ENCODE results near the gene EFCC1.

The EFCC1 gene

DNA sequence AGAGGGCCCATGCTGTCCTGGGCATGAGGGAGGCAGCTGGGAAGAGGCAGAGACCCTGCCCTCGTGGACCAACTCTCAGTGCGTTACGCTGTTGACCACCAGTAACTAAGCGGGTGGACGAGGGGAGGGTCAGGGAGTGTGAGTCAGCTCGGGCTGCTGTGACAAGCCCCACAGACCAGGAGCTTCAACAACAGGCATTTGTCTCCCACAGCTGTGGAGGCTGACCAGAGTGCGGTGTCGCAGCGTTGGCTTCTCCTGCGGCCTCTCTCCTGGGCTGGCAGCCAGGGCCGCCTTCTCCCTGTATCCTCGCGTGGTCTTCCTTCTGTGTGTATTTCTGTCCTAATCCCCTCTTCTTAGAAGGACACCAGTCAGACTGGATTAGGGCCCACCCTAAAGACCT is 13.0 kb downstream of the EFCC1 start:
- Histone ChIP-seq H3K4me3 (no peak overlapping the region), H4K20me1 (no peaks in the 10 kb centered on the region), H3K9ac (no peak overlapping the region), H3K9me3 (no peaks in the 10 kb centered on the region), H3K27ac (0 out of 2 replicates have a peak overlapping the region, but pooled peaks have one; percentile 82), H3K4me2 (peak overlapping the region; percentile 95; the same call in 1 of the 2 replicates), H3K27me3 (no peaks in the 10 kb centered on the region), H3K36me3 (no peaks in the 10 kb centered on the region), H3K4me1 (peaks cover 62% of the 10 kb centered on the region)
- TF ChIP-seq Cebpa-rat (IDR thresholded peaks at IDR 0.05): no peak

DNA sequence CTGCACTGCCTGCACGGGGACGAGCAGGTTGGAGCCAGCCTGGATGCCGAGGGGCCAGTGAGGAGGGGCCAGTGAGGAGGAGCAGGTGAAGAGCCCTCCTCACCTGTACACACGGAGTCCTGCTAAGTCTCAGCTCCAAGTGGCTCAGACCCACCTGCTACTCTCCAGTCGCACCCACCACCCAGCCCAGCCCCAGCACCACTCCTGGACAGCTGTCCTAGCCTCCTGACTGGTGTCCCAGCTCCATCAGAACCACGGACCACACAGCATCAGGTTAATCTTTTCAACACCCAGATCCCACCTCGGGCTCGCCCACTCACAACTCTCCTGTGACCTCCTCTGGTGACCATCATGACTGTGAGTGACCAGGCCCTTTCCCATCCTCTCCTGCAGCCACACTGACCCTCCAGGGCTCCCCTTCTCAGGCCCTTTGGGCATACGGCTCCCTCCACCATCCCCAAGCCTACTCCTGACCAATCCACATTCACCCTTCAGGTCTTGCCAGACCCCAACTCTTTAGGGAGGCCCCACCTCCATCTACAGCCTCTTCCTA is 13.8 kb downstream of the EFCC1 start:
- no peaks in the 10 kb centered on the region for H3K27me3 ChIP-seq
- no peak overlapping the region for H3K4me3 ChIP-seq
- H3K4me2 ChIP-seq: peak overlapping the region; percentile 95
- no peaks in the 10 kb centered on the region for H3K9me3 ChIP-seq
- H4K20me1 ChIP-seq: no peaks in the 10 kb centered on the region
- H3K4me1 ChIP-seq: peaks cover 66% of the 10 kb centered on the region
- H3K36me3 ChIP-seq: no peaks in the 10 kb centered on the region
- H3K27ac ChIP-seq: peak overlapping the region; percentile 82
- H3K9ac ChIP-seq: peak overlapping the region; percentile 68; the same call in 1 of the 2 replicates
- TF ChIP-seq Cebpa-rat (IDR thresholded peaks at IDR 0.05): no peak

DNA sequence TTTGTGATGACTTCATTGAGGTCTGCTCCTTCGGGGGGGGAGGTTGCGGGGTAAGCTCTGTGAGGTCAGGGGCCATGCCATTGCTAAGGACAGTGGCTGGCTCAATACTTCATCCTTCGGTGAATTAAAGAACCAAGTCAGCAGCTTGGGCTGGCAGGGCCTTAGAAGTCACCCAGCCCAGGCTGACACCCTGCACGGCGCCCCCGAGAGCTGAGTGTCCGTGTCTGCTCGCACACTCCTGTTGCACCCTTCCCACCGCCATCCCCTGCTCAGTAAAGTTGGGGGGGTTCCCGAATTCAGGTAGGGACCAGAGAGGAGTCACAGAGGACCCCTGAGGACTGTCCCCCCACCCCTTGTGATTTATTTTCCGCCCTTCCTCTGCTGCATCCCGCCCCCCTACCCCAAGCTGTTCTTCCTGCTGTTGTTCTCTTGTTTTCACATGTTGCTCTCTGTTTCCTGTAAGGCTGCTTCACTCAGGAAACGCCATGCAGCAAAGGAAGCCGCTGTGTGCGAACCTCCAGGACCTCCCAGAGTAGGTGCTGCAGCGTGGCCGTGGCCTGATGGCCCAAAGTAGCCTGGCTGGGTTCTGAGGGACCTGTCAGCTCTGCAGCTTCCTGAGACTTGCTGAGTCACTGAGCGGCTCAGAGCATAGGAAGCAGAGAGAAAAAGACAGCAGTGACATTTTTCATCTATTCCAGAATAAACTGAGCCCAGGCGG is 14.4 kb downstream of the EFCC1 start:
- H3K27ac ChIP-seq: peak overlapping the region; percentile 82
- no peaks in the 10 kb centered on the region for H4K20me1 ChIP-seq
- H3K4me1 ChIP-seq: peaks cover 66% of the 10 kb centered on the region
- H3K4me3 ChIP-seq: peak overlapping the region; percentile 48
- TF ChIP-seq Cebpa-rat (IDR thresholded peaks at IDR 0.05): no peak
- peak overlapping the region; percentile 68 for H3K9ac ChIP-seq
- H3K27me3 ChIP-seq: no peaks in the 10 kb centered on the region
- no peaks in the 10 kb centered on the region for H3K36me3 ChIP-seq
- H3K9me3 ChIP-seq: no peaks in the 10 kb centered on the region
- peak overlapping the region; percentile 95 for H3K4me2 ChIP-seq

DNA sequence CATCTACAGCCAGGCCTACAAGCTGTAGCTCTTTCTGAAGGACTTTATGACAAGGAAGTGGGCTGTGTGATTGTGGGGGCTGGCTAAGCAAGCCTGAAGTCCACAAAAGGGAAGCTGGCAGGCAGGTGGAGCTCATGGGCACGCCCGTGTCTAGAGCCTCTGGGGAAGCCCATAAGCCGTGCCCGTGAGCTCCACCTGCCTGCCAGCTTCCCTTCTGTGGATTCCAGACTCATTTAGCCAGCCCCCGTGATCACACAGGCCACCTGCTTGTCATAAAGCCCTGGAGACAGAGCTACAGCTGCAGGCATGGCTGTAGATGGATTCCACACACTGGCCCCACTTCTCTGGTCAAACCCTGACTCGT is 15.2 kb downstream of the EFCC1 start:
- no peak for TF ChIP-seq Cebpa-rat (IDR thresholded peaks at IDR 0.05)
- Histone ChIP-seq H3K27ac (peak overlapping the region; percentile 82), H3K36me3 (no peaks in the 10 kb centered on the region), H3K9ac (peak overlapping the region; percentile 68), H3K4me3 (peak overlapping the region; percentile 48), H3K9me3 (no peaks in the 10 kb centered on the region), H3K4me2 (peak overlapping the region; percentile 95), H3K4me1 (peaks cover 67% of the 10 kb centered on the region), H3K27me3 (no peaks in the 10 kb centered on the region), H4K20me1 (no peaks in the 10 kb centered on the region)

DNA sequence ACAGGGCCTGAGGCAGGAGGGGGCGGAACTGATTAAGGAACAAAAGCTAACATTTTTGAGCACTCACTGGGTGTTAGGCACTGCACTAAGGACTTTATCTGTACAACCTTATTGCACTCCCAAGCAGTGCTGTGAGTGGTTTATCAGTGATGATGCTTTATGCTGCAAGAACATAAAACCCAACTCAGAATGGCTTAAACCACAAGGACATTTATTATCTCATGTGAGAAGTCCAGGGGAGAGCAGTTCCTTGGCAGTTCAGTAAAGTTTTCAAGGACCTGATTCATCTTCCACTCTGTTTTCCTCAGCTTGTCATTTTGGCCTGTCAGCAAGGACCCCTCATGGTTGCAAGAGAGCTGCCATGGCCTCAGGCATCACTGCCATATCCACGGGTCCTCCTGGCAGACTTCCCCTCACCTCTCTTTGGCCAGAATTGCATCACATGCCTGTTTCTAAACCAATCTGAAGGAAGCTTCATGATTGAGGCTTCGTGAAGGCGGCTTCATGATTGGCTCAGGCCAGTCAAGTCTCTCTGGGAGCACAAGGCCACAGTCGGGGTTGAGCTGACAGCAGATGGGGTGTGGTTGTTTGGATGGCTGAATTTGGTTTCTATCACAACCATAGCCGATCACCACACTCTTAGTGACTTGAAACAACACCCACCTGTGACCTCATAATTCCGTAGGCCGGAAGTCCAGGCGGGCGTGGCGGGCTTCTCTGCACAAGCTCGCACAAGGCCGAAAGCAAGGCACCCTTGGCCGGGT is 15.8 kb downstream of the EFCC1 start:
- Histone ChIP-seq H3K4me1 (peaks cover 67% of the 10 kb centered on the region), H3K27ac (peak overlapping the region; percentile 82), H3K4me2 (peak overlapping the region; percentile 95), H3K9ac (peak overlapping the region; percentile 59; the same call in 1 of the 2 replicates), H3K9me3 (no peaks in the 10 kb centered on the region), H3K27me3 (no peaks in the 10 kb centered on the region), H3K36me3 (no peaks in the 10 kb centered on the region), H4K20me1 (no peaks in the 10 kb centered on the region), H3K4me3 (no peak overlapping the region)
- TF ChIP-seq Cebpa-rat (IDR thresholded peaks at IDR 0.05): no peak

DNA sequence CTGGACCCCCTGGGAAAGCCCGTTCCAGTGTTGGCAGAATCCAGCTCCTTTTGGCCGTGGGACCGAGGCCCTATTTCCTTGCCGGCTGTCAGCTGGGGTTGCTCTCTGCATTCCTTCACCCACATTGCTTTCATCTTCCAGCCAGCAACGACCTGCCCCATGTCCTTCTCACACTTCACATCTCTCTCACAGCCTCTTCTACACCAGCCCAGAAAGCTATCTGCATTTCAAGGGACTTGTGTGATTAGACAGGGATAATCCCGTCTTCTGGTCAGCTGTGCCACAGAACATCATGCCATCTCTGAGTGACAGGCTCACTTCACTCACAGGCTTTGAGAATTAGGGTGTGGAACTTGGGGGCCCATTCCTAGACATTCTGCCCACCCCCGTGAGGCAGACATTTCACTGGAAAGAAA is 16.4 kb downstream of the EFCC1 start:
- Histone ChIP-seq H3K27me3 (no peaks in the 10 kb centered on the region), H3K4me2 (peak overlapping the region; percentile 95), H3K4me3 (no peak overlapping the region), H3K9ac (peak overlapping the region; percentile 59; the same call in 1 of the 2 replicates), H3K4me1 (peaks cover 70% of the 10 kb centered on the region), H3K27ac (peak overlapping the region; percentile 82), H3K36me3 (no peaks in the 10 kb centered on the region), H4K20me1 (no peaks in the 10 kb centered on the region), H3K9me3 (no peaks in the 10 kb centered on the region)
- no peak for TF ChIP-seq Cebpa-rat (IDR thresholded peaks at IDR 0.05)

DNA sequence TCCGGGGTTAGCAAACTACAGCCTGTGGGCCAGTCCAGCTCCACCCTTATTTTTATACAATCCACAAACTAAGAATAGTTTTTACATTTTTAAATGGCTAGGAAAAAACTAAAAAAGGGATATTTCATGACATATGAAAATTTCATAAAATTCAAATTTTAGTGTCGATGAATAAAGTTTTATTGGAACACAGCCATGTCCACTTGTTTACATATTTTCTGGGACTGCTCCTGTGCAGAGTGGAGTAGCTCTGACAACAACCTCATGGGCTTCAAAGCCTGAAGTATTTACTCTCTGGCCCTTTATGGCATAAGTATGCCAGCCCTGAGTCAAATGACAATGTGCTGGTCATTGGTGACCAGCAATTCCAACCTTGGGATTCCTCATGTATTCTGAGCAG is 17.2 kb downstream of the EFCC1 start:
- peak overlapping the region; percentile 95 for H3K4me2 ChIP-seq
- H3K9me3 ChIP-seq: no peaks in the 10 kb centered on the region
- no peaks in the 10 kb centered on the region for H3K27me3 ChIP-seq
- peak overlapping the region; percentile 82; the same call in 1 of the 2 replicates for H3K27ac ChIP-seq
- no peak overlapping the region for H3K9ac ChIP-seq
- no peaks in the 10 kb centered on the region for H4K20me1 ChIP-seq
- no peaks in the 10 kb centered on the region for H3K36me3 ChIP-seq
- H3K4me3 ChIP-seq: no peak overlapping the region
- no peak for TF ChIP-seq Cebpa-rat (IDR thresholded peaks at IDR 0.05)
- peaks cover 78% of the 10 kb centered on the region for H3K4me1 ChIP-seq

DNA sequence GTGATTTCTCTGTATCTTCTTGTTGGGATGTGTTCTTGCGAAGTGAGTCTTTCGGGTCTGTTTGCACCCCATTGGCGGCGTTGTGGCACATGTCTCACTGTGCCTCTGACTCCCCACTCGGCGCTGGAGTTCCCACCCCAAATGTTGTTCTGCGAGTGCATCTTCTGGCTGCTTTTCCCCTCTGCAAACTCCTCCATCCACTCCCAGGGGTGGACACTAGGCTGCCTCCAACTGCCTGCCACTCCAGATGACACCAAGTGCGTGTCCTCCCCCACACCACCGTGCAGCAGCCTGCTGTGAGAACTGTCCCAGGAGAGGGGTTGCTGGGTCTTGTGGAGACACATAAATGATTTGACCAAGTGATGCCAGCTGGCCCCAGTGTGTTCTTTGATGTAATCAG is 17.6 kb downstream of the EFCC1 start:
- H3K9ac ChIP-seq: no peak overlapping the region
- no peaks in the 10 kb centered on the region for H3K27me3 ChIP-seq
- peak overlapping the region; percentile 95 for H3K4me2 ChIP-seq
- no peak overlapping the region for H3K27ac ChIP-seq
- peaks cover 83% of the 10 kb centered on the region for H3K4me1 ChIP-seq
- TF ChIP-seq Cebpa-rat (IDR thresholded peaks at IDR 0.05): no peak
- H3K9me3 ChIP-seq: no peaks in the 10 kb centered on the region
- no peaks in the 10 kb centered on the region for H3K36me3 ChIP-seq
- H4K20me1 ChIP-seq: no peaks in the 10 kb centered on the region
- H3K4me3 ChIP-seq: no peak overlapping the region

DNA sequence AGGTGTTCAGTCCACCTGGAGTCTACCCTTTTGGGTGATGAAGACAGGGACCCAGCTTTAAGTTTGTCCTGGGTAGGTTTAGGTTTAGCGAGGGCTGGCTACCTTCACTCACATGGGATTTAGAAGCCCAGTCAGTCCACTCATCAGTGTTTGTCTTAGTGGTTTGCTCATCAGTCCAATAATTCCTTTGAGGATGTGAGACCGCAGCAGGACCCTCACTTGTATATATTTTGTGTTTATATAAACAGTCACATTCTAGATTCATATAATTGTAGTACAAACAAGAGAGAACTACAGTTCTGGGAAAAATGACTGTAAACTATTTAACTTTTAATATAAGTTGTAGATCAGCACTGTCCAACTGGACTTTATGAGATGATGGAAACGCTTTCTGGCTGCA is 18.2 kb downstream of the EFCC1 start:
- Histone ChIP-seq H4K20me1 (no peaks in the 10 kb centered on the region), H3K4me3 (no peak overlapping the region), H3K27me3 (no peaks in the 10 kb centered on the region), H3K36me3 (no peaks in the 10 kb centered on the region), H3K4me2 (peak overlapping the region; percentile 95), H3K4me1 (peaks cover 84% of the 10 kb centered on the region), H3K9ac (no peak overlapping the region), H3K27ac (no peak overlapping the region), H3K9me3 (no peaks in the 10 kb centered on the region)
- no peak for TF ChIP-seq Cebpa-rat (IDR thresholded peaks at IDR 0.05)

DNA sequence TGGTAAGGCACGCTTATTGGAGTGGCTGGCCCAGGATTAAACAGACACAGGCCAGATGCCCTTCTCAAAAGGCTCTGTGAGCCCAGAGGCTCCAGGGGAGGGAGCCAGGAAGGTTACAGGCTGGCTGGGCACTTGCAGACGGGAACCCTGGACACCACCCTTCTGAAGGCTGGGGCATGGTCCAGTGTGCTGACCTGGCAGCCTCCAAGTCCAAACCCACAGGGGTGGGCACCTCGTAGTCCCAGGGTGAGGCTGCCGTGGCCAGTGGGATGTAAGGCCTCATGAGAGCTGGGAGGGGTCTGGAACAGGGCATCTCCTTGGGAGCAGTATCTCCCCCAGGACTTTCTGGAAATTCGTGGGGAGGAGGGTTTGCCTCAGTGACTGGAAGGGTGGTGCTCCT is 19.6 kb downstream of the EFCC1 start:
- no peak for TF ChIP-seq Cebpa-rat (IDR thresholded peaks at IDR 0.05)
- H3K27me3 ChIP-seq: no peaks in the 10 kb centered on the region
- H3K9ac ChIP-seq: no peak overlapping the region
- no peaks in the 10 kb centered on the region for H4K20me1 ChIP-seq
- no peaks in the 10 kb centered on the region for H3K36me3 ChIP-seq
- H3K4me1 ChIP-seq: peaks cover 75% of the 10 kb centered on the region
- H3K9me3 ChIP-seq: no peaks in the 10 kb centered on the region
- H3K4me3 ChIP-seq: no peak overlapping the region
- no peak overlapping the region for H3K4me2 ChIP-seq
- H3K27ac ChIP-seq: no peak overlapping the region
